ENCODE measurements around the gene ZNF454.

The ZNF454 gene

DNA sequence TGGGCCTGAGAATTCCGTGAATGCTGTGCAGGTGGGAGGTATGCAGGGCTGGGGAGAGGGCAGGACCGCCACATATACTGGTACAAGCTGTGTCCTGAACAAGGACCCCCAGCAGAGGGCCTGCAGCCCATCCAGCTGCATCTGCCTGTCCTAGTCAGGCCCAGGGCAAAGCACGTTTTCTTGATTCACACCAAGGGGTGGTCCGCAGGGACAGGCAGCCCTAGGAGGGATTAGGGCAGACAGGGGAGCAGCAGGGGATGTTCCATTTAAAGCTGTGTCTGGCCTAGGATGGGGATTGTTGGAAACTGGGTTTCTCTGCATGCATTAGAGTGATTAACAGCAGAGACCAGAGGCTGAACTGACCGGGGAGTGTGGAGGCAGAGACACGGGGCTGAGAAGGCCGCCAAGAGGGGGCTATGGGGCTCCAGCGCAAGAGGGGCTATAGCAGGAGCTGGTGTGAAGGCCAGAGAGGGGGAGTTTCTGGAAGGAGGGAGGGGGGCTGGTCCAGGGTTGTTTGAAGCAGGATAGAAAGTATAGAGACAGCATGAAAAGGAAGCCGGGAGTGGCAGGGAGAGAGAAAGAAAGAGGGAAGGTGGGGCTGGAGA lies 51.4 kb downstream of the ZNF454 start:
- in situ Hi-C loops (cut with MboI; ENCODE audit: low sequenced_read_pairs) = no loop called here

DNA sequence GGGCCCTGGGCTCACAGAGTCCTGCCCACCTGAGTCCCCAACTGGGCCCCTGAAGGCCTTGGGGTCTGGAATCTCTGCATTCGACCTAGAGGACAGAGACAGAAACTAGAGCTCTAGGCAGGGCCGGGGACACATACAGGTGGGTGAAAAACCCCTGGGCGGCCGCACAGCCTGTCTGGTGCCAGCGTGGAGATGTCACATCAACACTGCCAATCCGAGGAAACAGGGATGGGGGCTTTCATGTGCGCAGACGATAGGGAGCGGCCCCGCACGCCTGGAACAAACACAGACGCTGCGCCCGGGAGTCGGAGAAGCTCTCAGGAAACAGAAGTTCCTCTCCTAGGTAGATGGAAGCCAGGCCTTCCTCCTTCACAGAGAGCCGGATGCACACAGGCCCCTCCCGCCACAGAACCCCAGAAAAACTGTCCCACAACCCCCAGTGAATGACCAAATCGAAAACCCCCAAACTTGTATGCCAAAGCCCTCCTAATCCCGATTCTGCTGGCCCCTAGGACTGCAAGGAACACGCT lies 52.3 kb downstream of the ZNF454 start:
- in situ Hi-C loops (cut with MboI; ENCODE audit: low sequenced_read_pairs) = no loop called here

DNA sequence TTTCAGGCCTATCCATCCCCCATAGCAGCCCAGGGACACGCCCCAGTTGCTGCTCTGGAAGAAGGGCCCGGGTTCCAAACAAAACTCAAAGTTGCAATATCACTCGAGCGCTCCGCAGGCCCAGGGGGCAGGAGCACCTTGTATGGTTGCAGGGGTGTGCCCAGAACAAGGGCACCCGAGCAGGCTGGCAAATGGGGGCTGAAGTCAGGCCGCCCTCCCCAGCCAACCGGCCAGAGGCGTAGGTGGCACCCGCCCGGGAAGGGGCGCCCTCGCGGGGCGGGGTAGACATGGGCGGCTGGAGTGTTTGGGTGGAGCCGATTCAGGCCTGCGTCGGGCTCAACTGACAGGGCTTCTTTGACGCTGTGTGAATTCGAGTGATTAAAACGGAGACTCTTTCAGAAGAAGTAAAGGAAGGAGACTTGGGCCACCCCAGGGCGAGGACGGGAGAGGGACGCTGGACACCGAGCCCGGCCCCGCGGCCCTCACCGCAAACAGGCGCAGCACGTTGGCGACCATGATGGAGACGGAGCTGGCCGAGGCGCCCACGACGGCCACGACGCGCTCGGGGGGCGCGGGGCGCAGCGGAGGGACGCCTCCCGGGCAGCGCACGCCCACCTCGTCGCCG lies 53.1 kb downstream of the ZNF454 start:
- in situ Hi-C loops (cut with MboI; ENCODE audit: low sequenced_read_pairs) = no loop called here

DNA sequence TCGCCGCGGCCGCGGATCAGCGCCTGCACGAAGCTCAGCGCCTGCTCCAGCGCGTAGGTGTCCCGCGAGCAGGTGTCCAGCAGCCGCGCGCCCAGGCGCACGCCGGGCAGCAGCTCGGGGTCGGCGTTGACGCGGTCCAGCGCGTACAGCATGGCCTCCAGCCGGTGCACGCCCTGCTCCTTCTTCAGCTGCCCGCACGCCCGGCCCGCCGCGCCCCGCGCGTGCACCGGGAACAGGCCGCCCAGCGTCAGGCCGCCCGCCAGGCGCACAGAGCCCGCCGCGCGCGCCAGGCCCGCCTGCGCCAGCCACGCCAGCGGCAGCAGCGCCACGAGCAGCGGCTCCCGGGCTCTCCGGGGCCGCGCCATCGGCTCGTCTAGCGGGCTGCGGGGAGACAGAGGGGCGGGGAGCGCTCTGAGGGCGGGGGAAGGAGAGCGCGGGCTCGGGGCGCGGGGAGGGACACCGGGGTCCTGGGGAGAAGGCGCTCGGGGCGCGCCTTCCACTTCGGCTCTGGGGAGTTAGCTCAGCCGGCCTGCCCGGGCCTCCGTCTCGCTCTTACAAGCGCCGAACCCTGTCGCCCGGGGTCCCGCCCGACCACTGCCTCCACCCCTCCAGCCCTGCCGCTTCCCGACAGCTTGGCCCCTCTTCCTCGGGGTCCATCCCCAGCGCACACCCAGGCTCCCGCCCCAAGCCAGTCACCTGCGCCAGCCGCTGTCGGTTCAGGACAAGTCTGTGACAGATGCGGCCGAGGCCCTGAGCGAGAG lies 53.8 kb downstream of the ZNF454 start, which contains the start of gene GRM6:
GRM6 (minus strand) TSS at position 741 of the 761 bp plus-strand sequence; CDS start at position 365, 376 bp downstream.
- in situ Hi-C loops (cut with MboI; ENCODE audit: low sequenced_read_pairs) = no loop called here

DNA sequence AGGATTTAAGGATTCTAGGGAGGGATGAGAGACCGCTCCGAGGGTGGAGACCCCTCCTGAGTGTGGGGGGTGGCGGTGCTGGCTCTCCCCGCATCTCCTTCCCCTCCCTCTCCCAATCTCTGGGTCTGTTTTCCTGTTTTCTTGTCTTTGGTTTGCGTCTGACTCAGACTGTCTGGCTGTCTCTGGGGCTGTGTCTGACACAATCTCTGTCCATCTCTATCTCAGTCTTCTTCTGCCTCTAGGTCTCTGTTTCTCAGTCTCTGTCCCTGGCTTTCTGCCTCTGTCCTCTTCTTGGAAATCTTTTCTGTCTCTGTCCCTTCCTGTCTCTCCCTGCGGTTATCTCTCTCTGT lies 54.3 kb downstream of the ZNF454 start:
- in situ Hi-C loops (cut with MboI; ENCODE audit: low sequenced_read_pairs) = no loop called here

DNA sequence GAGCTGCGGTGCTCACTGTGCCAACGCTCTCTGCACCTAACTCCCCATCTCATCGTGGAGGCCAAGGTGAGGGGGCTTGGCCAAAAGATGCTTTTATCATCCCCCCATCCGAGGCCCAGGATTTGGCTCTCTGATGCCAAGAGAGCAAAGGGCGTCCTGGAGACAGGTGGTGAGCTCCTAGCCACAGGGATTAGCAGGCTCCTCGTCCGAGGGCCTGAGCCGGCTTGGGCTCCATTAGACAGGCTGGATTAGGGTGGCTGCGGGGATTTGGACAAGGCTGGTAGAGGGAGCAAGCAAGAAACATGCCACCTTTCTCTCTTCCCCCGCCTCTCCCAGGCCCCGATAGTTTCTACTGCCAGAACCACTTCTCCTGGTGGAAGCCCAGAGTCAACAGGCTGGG lies 55.2 kb downstream of the ZNF454 start:
- in situ Hi-C loops (cut with MboI; ENCODE audit: low sequenced_read_pairs) = no loop called here

DNA sequence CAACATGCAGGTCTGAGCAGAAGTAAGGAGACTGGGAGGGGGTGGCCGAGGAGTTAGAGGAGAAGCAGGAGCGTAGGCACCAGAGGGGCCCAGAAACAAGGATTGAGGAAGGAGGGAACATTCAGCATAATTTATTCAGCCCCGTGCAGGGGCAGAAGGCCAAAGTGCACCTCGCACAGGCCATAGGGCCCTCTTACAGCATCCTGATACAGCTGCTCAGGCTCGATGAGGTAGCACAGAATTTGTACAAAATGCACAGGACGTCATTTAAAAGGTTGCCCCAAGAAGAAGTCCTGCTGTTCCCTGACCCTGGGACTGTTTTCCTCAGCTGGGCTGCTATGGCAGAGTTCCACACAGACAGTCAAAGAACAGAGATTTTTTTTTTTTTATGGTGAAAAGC lies 56.2 kb downstream of the ZNF454 start:
- in situ Hi-C loops (cut with MboI; ENCODE audit: low sequenced_read_pairs) = no loop called here

DNA sequence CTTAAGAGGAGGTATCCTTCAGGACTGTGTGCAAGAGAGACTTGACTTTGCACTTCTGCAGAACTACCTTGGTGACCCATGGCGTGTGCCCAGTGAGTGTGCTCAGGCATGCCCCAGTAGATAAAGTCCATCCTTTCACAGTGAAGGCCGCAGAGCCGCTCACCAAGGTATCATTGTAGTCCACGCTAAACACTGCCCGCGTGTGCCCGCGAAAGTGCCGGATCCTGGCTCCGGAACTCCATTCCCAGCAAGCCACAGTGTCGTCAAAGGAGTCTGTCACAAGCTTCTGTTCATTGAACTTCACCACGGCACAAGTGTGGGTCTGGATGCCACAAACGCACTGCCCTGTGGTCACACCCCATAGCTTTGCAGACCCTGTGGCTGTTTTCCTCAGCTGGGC lies 57.4 kb downstream of the ZNF454 start:
- in situ Hi-C loops (cut with MboI; ENCODE audit: low sequenced_read_pairs) = no loop called here

DNA sequence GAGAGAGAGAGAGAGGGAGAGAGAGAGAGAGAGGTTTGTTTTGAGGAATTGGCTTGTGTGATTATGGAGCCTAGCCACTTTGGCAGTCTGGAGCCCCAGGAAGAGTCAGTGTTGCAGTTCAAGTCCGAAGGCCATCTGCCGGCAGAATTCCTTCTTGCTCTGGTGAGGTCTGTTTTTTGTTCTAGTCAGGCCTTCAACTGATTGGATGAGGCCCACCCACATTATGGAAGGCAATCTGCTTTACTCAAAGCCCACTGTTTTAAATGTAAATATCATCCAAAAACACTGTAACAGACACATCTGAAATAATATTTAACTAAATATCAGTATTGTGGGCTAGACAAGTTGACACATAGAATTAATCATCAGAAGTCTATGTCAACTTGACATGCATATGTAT lies 65.6 kb downstream of the ZNF454 start:
- in situ Hi-C loops (cut with MboI; ENCODE audit: low sequenced_read_pairs) = no loop called here

DNA sequence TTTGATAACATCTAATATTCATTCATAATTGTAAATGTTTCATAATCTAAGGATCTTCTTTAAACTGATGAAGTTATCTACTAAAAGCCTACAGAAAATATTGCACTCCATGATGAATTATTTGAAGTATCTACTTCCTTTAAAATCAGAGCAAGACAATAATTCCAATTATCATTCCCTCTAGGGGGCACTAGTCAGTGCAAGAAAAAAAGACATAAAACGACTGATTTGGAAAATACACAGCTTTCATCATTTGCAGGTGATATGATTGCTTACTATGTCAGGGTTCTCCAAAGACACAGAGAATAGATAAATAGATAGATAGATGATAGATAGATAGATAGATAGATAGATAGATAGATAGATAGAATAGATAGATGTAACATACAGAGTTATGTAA lies 67.7 kb downstream of the ZNF454 start:
- in situ Hi-C loops (cut with MboI; ENCODE audit: low sequenced_read_pairs) = no loop called here
